Measurements from ENCODE around the gene PAX5.

PAX5 gene

DNA sequence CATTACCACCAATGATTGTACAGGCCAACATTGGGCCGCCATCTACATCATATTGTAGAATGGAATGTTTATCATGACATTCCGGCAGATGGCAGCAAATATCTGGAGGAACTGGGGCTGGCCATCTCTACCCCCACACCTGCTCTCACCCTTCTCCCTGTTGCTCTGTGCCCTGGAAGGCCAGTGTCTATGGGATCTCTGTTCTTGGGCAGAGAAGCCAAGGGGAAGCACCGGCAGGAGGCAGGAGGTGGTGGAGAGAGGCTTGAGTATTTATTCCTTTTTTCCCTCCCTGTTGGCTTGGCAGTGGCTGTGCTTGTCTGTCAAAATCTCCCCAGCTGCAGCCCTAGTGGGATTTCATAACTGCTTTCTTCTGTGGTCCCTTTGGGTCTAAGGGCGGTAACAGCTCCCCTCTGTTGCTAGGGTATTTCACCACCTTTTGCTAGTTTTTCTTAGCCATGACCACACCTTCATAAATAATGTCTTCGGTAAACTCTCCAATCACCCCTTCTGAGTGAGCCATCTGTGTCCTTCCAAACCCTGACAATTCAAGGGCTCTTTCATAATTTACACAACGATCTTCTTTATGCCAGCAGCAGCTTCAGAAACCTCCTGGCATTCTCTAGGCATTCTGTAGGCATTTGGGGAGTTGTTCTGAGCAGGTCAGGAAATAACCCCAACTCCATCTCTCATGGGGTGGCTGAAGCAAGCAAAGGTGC lies 235.6 kb downstream of the PAX5 start:
- in situ Hi-C loops (cut with HindIII; ENCODE audit: low pct_ligation_motif_present, low sequenced_read_pairs) = no loop called here
- Histone ChIP-seq H3K27ac (no peak overlapping the region), H3K27me3 (replicated peaks) (peaks cover 7% of the 10 kb centered on the region), H3K4me3 (ENCODE audit: low read depth, low read length) (no peak overlapping the region), H3K36me3 (replicated peaks) (no peaks in the 10 kb centered on the region)
- no peak for DNase-seq
- no peak for TF ChIP-seq CTCF (IDR thresholded peaks at IDR 0.05; ENCODE audit: low read depth, low read length, missing control alignments)

GRCh38 chr9:36797471-36798220 lies 236.4 kb downstream of the PAX5 start:
- no peak for DNase-seq
- Histone ChIP-seq H3K27ac (no peak overlapping the region), H3K36me3 (replicated peaks) (no peaks in the 10 kb centered on the region), H3K27me3 (replicated peaks) (peaks cover 7% of the 10 kb centered on the region), H3K4me3 (ENCODE audit: low read depth, low read length) (no peak overlapping the region)
- in situ Hi-C loops (cut with HindIII; ENCODE audit: low pct_ligation_motif_present, low sequenced_read_pairs) = no loop called here
- no peak for TF ChIP-seq CTCF (IDR thresholded peaks at IDR 0.05; ENCODE audit: low read depth, low read length, missing control alignments)

GRCh38 chr9:36796671-36797419 lies 237.2 kb downstream of the PAX5 start:
- Histone ChIP-seq H3K36me3 (replicated peaks) (no peaks in the 10 kb centered on the region), H3K27ac (no peak overlapping the region), H3K4me3 (ENCODE audit: low read depth, low read length) (no peak overlapping the region), H3K27me3 (replicated peaks) (peaks cover 2% of the 10 kb centered on the region)
- DNase-seq = no peak
- TF ChIP-seq CTCF (IDR thresholded peaks at IDR 0.05; ENCODE audit: low read depth, low read length, missing control alignments) = no peak
- in situ Hi-C loops (cut with HindIII; ENCODE audit: low pct_ligation_motif_present, low sequenced_read_pairs) = no loop called here

DNA sequence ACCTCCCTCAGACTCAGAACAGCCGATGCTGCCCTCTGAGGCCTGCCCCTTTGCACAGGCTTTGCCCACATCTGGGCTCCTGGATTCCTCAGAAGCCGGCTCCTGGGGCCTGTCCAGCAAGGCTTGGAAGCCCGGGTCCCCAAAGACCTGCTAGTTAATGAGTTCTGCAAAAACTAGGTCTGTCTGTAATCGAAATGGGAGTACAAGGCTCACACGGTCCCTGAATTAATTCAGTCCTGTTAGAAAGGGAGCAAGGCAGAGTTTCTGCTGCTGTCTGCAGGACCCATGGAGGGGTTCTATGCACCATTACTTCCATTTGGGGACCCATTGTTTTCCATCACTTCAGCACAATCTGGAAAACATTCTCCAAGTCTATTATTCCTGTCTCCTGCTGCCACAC lies 239.6 kb downstream of the PAX5 start:
- no peak for DNase-seq
- in situ Hi-C loops (cut with HindIII; ENCODE audit: low pct_ligation_motif_present, low sequenced_read_pairs) = no loop called here
- Histone ChIP-seq H3K36me3 (replicated peaks) (no peaks in the 10 kb centered on the region), H3K27ac (no peak overlapping the region), H3K27me3 (replicated peaks) (no peaks in the 10 kb centered on the region), H3K4me3 (ENCODE audit: low read depth, low read length) (no peak overlapping the region)
- TF ChIP-seq CTCF (IDR thresholded peaks at IDR 0.05; ENCODE audit: low read depth, low read length, missing control alignments) = no peak

GRCh38 chr9:36793277-36793676 lies 240.8 kb downstream of the PAX5 start:
- Histone ChIP-seq H3K27ac (no peak overlapping the region), H3K36me3 (replicated peaks) (no peaks in the 10 kb centered on the region), H3K4me3 (ENCODE audit: low read depth, low read length) (no peak overlapping the region), H3K27me3 (replicated peaks) (no peaks in the 10 kb centered on the region)
- DNase-seq = no peak
- in situ Hi-C loops (cut with HindIII; ENCODE audit: low pct_ligation_motif_present, low sequenced_read_pairs) = no loop called here
- peak; percentile 42 for TF ChIP-seq CTCF (IDR thresholded peaks at IDR 0.05; ENCODE audit: low read depth, low read length, missing control alignments)
